ENCODE measurements around the gene BMP5. TPM values are rescaled to one million over a fixed set of nuclear protein-coding genes. Genes with fewer than 3 reads are reported as not detected.

BMP5 gene
- total RNA-seq, 2 donors from 2014 or later = 0.99 to 1.6 TPM

DNA sequence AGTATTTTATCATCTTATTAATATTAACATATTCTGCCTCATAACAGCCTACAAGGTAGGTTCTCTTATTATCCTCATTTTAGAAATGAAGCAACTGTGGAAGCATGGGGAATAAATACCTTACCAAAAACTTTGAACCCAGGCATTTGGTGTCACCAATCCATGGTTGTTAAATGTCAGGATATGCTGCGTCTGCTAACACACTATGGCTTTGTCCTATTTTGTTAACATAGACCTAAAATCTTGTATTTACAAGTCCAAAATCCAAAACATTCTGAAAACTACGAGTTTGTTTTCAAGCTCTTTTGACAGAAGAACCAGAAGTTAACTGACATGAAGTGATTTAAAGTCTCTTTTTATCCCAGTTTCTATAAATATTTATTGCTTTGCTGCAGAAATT is 53.4 kb downstream of the BMP5 start:
- intact Hi-C loops (cut with DNase I) = no loop called here
- Histone ChIP-seq H3K27ac (no peak overlapping the region), H3K27me3 (no peaks in the 10 kb centered on the region), H3K4me3 (no peak overlapping the region), H3K9me3 (no peaks in the 10 kb centered on the region), H3K36me3 (replicated peaks in 1 of 2; ENCODE audit: insufficient read depth in 1 of 2, low read depth in 2 of 2) (no peaks in the 10 kb centered on the region), H3K4me1 (no peaks in the 10 kb centered on the region)
- 72 to 79% methylated on average over 2 of the region's 2 CpGs for WGBS, 2 donors
- DNase-seq = no peak
- TF ChIP-seq CTCF (IDR thresholded peaks at IDR 0.05) (no peak), POLR2A (IDR thresholded peaks at IDR 0.05) (no peak)
- ATAC-seq = no peak

GRCh38 chr6:55820696-55821095 is 54.7 kb downstream of the BMP5 start:
- intact Hi-C loops (cut with DNase I) = no loop called here
- no peak for ATAC-seq

GRCh38 chr6:55819811-55820210 is 55.6 kb downstream of the BMP5 start:
- Histone ChIP-seq H3K4me3 (no peak overlapping the region), H3K36me3 (replicated peaks in 1 of 2; ENCODE audit: insufficient read depth in 1 of 2, low read depth in 2 of 2) (no peaks in the 10 kb centered on the region), H3K9me3 (no peaks in the 10 kb centered on the region), H3K27ac (no peak overlapping the region), H3K4me1 (no peaks in the 10 kb centered on the region), H3K27me3 (no peaks in the 10 kb centered on the region)
- intact Hi-C loops (cut with DNase I) = no loop called here
- no peak for TF ChIP-seq CTCF (IDR thresholded peaks at IDR 0.05)
- TF ChIP-seq POLR2A (IDR thresholded peaks at IDR 0.05) = no peak
- DNase-seq (no peak), ATAC-seq (no peak)
- 73 to 77% methylated on average over 4 of the region's 4 CpGs for WGBS, 2 donors

More at GRCh38 chr6:55820696-55821095, 54.7 kb downstream of the BMP5 start:
- 28 to 47% methylated on average over 1 of the region's 1 CpG for WGBS, 2 donors
- Histone ChIP-seq H3K9me3 (no peaks in the 10 kb centered on the region), H3K36me3 (replicated peaks in 1 of 2; ENCODE audit: insufficient read depth in 1 of 2, low read depth in 2 of 2) (no peaks in the 10 kb centered on the region), H3K27me3 (no peaks in the 10 kb centered on the region), H3K4me1 (no peaks in the 10 kb centered on the region), H3K27ac (no peak overlapping the region), H3K4me3 (no peak overlapping the region)
- TF ChIP-seq CTCF (IDR thresholded peaks at IDR 0.05) = no peak
- no peak for TF ChIP-seq POLR2A (IDR thresholded peaks at IDR 0.05)
- DNase-seq = no peak

DNA sequence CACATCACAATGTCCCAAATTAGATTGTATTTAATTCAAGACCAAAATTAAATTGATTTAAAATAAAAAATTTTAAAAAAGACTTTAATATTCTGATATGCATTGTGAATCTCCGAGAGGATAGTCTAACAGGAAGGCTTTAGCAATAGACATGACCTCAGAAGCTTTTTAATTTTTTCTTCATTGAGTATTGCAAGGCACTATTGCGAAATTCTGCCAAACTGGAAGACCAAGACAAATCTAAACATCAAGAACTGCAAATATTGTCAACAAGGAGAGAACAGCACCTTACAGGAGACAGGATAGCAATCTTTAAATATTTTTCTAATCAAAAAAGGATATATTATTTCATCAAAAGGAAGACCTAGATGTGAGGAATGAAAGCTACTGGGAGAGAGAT is 56.9 kb downstream of the BMP5 start:
- Histone ChIP-seq H3K4me1 (no peaks in the 10 kb centered on the region), H3K36me3 (replicated peaks in 1 of 2; ENCODE audit: insufficient read depth in 1 of 2, low read depth in 2 of 2) (no peaks in the 10 kb centered on the region), H3K4me3 (no peak overlapping the region), H3K27me3 (no peaks in the 10 kb centered on the region), H3K9me3 (no peaks in the 10 kb centered on the region), H3K27ac (no peak overlapping the region)
- no peak for ATAC-seq
- intact Hi-C loops (cut with DNase I) = no loop called here
- no peak for DNase-seq
- WGBS, 2 donors = 57 to 59% methylated on average over 2 of the region's 2 CpGs
- TF ChIP-seq POLR2A (IDR thresholded peaks at IDR 0.05) (no peak), CTCF (IDR thresholded peaks at IDR 0.05) (no peak)

DNA sequence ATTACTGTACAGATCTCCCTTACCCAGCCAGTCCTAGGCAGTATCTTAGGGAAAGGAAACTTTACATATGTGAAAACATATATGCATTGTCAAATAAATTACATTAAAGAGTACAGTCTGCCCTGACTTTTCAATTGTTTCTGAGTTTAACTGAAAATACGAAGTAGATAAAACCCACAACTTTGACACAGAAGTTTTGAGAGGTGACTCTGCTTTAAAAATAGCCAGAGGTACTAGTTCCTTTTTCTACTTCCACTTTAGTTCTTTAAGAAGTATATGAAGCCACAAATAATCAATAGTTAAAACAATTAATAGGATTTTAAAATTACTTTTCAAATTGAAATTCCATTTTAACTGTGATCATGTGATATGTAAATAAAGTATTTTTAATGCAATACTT is 62.9 kb downstream of the BMP5 start:
- TF ChIP-seq POLR2A (IDR thresholded peaks at IDR 0.05) (no peak), CTCF (IDR thresholded peaks at IDR 0.05) (no peak)

More for the DNA sequence above, 62.9 kb downstream of the BMP5 start:
- Histone ChIP-seq H3K27me3 (no peaks in the 10 kb centered on the region), H3K27ac (no peak overlapping the region), H3K4me3 (no peak overlapping the region), H3K9me3 (no peaks in the 10 kb centered on the region), H3K36me3 (replicated peaks in 1 of 2; ENCODE audit: insufficient read depth in 1 of 2, low read depth in 2 of 2) (no peaks in the 10 kb centered on the region), H3K4me1 (no peaks in the 10 kb centered on the region)
- DNase-seq (no peak), ATAC-seq (no peak)
- WGBS, 2 donors = 33 to 56% methylated on average over 1 of the region's 1 CpG
- intact Hi-C loops (cut with DNase I) = no loop called here
